NCI-H1048 (cell line): ENCODE measurements around the gene IQCK.

Experiments
- DNase-seq: peaks from one replicate; lab custom pipeline; 2025; lab: John Stamatoyannopoulos, UW

Gene IQCK

DNA sequence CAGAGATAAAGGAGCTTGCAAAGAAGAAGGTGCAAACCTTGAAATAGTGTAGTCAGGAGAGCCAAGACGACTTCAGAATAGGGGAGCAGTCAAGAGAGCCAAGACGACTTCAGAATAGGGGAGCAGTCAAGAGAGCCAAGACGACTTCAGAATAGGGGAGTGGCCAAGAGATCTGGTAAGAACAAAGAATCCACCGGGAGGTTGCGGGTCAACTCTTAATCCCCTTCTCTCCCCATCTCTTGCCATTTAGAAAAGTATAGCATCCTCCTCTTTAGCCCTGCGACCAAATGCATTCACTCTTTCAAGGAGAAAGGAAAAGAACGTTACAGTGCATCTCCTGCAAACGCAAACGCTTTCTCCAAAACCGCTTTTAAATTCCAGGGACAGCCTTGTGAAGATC, 757 bp upstream of the IQCK start:
- DNase-seq, result no peak

DNA sequence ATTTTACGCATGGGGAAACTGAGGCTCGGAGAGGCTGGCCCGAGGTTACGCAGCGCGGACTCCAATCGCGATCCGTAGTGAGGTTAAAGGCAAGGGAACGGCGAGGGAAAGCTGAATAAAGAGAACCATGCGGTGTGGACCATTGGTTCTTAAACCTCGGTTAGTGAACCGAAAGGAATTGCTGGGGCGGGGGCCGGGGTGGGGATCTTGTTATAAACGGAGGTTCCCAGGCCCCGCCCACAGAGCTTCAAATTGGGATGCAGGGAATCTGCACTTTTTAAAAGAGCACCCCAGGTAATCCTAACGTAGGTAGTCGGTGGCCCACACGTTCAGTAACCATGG, 524 bp downstream of the IQCK start:
- DNase-seq, result no peak

DNA sequence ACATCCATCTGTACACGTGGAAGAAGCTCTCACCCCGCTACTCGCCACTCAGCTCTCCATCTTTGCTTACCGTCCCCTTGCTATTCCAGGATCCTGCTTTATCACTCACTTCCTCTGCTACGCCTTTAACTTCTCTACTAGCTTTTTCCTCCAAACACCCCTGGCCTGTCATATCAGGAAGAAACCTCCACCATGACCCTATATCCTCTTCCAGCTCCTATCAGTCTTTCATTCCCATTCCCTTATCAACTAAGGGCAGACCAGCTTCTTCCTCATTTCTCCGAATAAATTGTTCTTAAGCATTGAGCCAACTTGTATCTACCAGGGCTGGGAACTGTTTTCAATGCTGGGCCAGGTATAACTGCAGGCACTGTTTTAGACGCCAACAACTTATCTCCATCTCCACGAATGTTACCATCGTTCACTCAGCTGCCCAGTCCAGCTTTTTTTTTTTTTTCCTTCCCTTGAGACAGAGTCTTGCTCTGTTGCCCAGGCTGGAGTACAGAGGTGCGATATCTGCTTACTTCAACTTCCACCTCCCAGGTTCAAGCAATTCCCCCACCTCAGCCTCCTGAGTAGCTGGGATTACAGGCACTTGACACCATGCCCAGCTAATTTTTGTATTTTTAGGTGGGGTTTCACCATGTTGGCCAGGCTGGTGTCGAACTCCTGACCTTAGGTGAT, 4.3 kb downstream of the IQCK start:
- DNase-seq, result no peak

- DNase-seq, result no peak
Measured at GRCh38 chr16:19722981-19723380, 4.9 kb downstream of the IQCK start.

DNA sequence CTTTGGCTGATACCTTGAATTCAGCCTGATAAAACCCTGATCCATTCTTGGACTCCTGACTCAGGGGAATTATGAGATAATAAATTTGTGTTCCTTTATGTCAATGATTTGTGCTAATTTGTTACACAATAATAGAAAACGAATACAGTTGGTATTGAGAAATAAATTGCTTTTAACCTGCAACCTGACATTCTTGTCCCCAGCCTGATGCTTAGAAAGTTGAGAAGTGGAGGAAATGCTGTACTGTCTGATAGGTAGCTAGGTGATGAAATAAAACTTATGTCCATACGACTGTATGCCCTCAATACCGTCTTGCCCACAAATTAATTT, 10.5 kb downstream of the IQCK start:
- no peak for DNase-seq

DNA sequence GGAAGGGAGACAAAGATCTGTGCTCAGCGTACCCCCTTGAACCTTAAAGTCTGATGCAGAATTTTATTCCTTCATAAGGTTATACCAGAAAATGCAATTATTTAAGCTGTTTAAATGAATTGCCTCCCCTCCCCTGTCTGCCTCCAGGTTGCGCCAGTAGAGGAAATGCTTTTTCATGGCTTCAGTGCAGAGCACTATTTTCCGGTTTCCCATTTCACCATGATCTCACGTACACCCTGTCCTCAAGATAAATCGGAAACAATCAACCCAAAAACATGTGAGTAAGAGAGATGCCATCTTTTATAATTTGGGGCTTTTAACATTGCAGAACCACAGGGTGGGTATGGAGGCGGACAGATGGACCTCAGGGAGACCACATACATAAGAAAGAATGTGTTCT, 15.5 kb downstream of the IQCK start:
- DNase-seq, result no peak

DNA sequence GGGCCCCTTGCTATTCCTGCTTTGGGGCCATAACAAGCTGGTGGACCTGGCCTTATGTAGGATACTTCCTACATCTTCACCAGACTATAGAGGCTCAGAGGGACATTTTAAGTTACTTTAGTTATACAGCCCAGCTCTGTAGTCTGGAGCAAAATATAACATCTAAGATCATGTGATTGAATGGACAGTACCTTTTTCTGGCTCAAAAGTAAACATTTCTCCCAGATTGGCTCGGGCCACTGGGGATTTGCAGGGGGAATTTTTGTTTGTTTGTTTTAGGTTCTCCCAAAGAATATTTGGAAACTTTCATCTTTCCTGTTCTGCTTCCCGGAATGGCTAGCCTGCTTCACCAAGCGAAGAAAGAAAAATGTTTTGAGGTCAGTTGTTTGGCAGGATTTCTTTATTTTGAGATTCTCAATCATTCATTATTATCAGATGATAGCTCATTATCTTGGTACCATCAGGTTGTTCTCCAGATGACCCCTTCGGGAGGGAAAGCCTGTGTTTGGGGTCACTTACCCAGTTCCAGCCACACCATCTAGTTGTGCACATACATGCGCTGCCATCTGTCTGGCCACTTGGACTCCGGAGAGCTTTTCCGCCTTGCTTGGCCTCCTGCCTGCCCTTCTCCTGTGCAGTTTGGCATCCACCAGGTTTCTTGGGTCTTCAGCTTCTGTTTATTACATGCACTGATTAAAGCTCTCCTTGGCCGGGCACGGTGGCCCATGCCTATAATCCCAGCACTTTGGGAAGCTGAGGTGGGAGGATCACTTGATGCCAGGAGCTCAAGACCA, 17.2 kb downstream of the IQCK start:
- no peak for DNase-seq

- no peak for DNase-seq
Measured at GRCh38 chr16:19737306-19738038, 19.4 kb downstream of the IQCK start.

- DNase-seq, result no peak
Measured at GRCh38 chr16:19741354-19741753, 23.3 kb downstream of the IQCK start.

DNA sequence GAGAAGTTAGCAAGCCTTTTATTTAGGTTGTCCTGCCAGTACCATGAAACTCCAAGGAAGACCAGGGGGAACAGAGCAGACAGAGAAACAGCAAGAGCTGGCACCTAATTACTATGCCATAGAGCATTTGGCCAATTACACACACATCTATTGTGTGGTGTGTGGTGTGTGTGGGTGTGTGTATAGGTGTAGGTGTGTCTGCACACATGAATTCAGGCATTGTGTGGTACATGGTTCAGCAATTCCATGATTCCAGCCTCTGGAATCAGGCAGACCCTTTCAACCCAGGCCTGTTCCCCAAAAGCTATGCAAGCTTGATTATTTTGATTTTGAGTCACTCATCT, 25.7 kb downstream of the IQCK start:
- no peak for DNase-seq

DNA sequence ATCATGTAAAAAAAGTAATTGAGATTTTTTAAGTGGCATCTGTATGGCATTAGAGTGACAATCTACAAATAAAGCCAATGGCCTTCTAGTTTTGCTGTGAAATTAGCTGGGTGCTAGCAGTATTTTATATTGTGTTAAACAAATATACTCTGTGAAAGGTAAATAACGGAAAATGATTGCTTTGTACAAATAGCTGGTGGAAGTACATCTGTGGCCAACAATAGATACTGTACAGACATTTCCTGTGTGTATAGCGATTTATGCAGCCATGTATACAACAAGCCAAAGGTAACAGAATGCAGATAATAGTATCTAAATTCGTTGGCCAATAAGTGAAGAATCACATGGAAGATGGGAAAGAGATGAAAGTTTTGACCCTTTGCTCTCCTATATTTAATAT, 26.6 kb downstream of the IQCK start:
- no peak for DNase-seq

DNA sequence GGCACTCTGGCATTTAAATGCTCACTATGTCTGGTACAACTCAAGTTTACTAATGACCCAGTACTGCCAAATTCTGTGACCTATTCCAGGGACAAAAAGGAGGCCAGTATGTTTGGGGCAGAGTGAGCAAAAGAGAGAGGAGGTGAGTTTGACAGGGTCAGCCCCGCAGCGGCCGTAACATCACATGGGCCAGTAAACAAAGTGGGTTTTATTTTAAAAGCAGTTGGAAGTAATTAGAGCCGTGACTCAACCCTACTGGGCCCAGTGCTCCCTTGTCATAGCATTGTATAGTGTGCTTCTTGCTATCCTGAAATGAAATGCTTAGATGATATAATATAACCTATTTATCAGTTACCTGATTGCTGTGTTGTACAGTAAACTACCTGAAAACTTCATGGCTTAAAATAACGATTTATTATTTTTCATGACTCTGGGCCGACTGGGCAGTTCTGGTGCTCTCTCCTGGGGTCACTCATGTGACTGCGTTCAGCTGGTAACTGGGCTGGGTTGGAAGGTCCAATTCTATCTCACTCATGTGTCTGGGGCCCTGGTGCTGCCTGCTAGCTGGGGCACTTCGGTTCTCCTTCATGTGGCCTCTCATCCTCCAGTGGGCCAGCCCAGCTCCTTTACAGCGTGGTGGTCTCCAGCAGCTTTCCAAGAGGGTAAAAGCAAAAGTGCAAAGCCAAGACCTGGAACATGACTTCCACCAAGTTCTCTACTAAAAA, 27.4 kb downstream of the IQCK start:
- no peak for DNase-seq

DNA sequence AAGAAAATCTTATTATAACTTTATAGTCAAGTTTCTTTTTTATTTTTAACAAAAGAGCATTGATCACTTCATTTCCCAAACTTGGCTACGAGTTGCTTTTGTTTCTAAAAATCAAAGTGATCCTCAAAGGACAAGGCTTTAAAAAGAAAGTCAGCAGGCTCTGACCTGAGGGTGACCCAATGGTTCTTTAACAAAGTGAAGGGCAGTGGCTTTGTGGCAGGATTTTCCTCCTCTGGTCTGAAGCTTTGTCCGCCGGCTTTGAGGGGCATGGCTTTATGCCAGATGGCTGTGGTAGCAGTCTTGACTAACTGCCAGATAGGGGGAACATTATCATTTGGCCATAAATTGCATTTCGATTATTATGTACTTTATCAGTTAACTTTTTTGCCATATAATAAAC, 28.5 kb downstream of the IQCK start:
- DNase-seq, result no peak

DNA sequence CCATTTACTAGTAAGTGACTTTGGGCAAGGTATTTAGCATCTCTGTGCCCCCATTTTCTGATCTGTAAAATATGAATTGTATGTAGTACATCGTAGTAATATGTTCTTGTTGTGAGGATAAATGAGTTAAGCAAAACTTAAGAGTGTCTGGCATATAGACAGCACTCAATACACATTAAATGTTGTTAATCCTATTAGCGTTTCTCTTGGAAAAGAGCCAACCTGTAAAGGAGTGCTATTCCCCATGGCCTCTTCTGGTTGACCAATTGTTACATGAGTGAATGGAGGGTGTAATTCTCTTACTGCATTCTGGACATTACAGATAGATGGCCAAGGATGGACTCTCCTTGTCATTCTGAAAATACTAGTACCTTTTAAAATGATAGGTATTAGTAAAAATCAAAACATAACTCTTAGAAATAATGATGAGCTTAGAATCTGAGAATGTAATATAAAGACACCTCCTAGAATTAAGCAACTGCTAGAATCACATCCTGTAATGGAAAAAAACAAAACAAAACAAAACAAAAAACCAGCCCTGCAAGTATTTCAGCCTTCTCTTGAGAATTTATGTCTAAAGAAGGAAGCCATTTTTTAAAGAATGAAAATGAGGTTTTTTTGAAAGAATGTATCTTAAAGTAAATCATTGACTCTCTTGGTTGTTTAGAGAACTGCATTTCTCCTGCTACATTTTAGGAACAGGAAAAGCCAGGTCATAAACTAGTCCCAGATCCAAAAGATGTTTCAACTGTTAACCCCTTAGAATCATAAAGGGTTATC, 30.5 kb downstream of the IQCK start:
- no peak for DNase-seq

DNA sequence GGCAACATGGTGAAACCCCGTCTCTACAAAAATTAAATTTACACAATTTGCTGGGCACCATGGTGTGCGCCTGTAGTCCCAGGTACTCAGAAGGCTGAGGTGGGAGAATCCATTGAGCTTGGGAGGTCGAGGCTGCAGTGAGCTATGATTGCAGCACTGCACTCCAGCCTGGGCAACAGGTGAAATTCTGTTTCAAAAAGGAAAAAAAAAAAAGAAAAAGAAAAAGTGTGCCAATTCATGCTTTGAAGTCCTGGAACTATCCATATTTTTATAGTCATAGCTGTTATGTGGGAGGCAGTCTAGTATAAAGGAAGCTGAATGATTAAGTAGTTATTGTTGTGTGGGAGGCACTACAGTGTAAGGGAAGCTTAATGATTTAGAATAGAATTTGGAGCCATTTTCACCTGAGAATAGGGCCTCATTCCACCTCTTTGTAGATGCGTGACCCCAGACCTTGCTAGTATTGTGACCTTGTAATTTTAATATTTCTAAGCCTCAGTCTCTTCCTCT, 31.6 kb downstream of the IQCK start:
- no peak for DNase-seq

GRCh38 chr16:19751478-19752385, 33.7 kb downstream of the IQCK start:
- DNase-seq, result no peak

- no peak for DNase-seq
Measured at GRCh38 chr16:19753815-19754643, 36.0 kb downstream of the IQCK start.

DNA sequence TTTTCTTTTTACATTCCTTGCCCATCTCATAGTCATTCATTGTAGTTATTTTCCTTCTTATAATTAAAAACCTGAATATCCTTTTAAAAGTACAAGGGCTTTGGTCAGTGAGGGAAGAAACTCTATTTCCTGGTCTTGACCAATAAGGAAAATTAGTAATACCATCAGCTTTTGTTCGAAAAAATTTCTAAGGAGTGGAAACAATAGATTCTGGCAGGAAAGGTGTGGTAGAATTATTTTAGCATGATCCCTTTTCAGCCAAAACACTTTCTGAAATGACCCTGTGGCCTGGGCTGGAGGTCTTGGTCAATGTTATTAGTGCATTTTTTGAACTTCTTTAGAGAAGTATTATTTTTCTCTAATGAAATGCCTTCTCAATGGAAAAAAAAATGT, 36.6 kb downstream of the IQCK start:
- no peak for DNase-seq

GRCh38 chr16:19755268-19755667, 37.2 kb downstream of the IQCK start:
- DNase-seq, result no peak

DNA sequence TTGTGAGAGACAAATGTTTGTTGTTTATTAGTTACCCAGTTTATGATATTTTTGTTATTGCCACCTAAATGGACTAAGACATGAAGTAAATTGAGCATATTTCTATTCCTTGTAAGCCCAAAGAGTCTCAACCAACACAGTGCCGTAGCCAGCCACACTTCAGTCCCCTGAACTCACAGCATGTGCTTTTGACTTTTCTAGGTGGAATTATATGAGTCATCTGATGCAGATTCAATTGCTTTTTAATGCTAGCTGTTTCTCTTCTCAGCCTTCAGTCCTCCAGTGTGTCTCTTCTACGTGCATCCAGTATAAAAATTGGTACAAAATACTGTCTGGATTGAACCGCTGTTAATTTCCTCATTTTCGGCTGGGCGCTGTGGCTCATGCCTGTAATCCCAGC, 39.0 kb downstream of the IQCK start:
- DNase-seq, result no peak
